Measurements from ENCODE around the gene CMBL.

- no peak for TF ChIP-seq EZH2 (IDR thresholded peaks at IDR 0.05)
- TF ChIP-seq FOXP2 (optimal IDR thresholded peaks at IDR 0.05; ENCODE audit: control extremely low read depth, extremely low read length, insufficient read depth) = no peak
- TF ChIP-seq POLR2AphosphoS5 (IDR thresholded peaks at IDR 0.05; ENCODE audit: borderline replicate concordance, low read depth, low read length) = no peak
These were observed 29.4 kb upstream of the CMBL start for GRCh38 chr5:10337107-10337506.
